Measurements from ENCODE around the gene MAP4K4. TPM values are rescaled to one million over a fixed set of nuclear protein-coding genes. Genes with fewer than 3 reads are reported as not detected.

The MAP4K4 gene
- total and polyA plus RNA-seq, 3 experiments from 2014 or later, result 13.5 to 36.0 (median 30.8) TPM

GRCh38 chr2:101718993-101719571 lies 21.6 kb downstream of the MAP4K4 start:
- peak overlapping the region; percentile 50 for H3K4me3 ChIP-seq (ENCODE audit: low read length)
- H3K36me3 Mint-ChIP-seq, result peaks cover 0 to 2% (median 0%) of the 10 kb centered on the region in 3 donors
- CTCF ChIA-PET, result interaction anchor here (0.6 to 2.5 kb wide), 3 partner anchors 20 to 148 kb away, joined by 3 to 12 read pairs (median 4); no protein-coding TSS in a partner anchor

GRCh38 chr2:101720732-101721131 lies 23.2 kb downstream of the MAP4K4 start:
- Mint-ChIP-seq H3K4me3 (peak overlapping the region in 1 of 7 donors; percentile 6), H3K27ac (peak overlapping the region; percentile 66 to 99 (median 93)), H3K27me3 (no peaks in the 10 kb centered on the region), H3K4me1 (peaks cover 79 to 97% (median 95%) of the 10 kb centered on the region in 3 donors), H3K36me3 (peaks cover 0 to 2% (median 0%) of the 10 kb centered on the region in 3 donors), H3K9me3 (no peaks in the 10 kb centered on the region)
- CTCF ChIA-PET, result no interaction called here
- Histone ChIP-seq H3K27ac (ENCODE audit: low read depth, low read length) (no peak overlapping the region), H3K27me3 (ENCODE audit: insufficient read depth, low read length, poor library complexity, severe bottlenecking) (no peaks in the 10 kb centered on the region), H3K9me3 (ENCODE audit: low read length) (no peaks in the 10 kb centered on the region), H3K36me3 (ENCODE audit: insufficient read depth, low read length) (no peaks in the 10 kb centered on the region), H3K4me1 (ENCODE audit: insufficient read depth, low read length) (peaks cover 98% of the 10 kb centered on the region), H3K4me3 (ENCODE audit: low read length) (no peak overlapping the region)
- POLR2A ChIA-PET, result interaction anchor here (0.8 kb wide), 1 partner anchor 32 kb away, joined by 6 read pairs; no protein-coding TSS in a partner anchor
- no peak for DNase-seq

More at GRCh38 chr2:101718993-101719571, 21.6 kb downstream of the MAP4K4 start:
- Histone ChIP-seq H3K36me3 (ENCODE audit: insufficient read depth, low read length) (no peaks in the 10 kb centered on the region), H3K9me3 (ENCODE audit: low read length) (no peaks in the 10 kb centered on the region), H3K27me3 (ENCODE audit: insufficient read depth, low read length, poor library complexity, severe bottlenecking) (no peaks in the 10 kb centered on the region), H3K27ac (ENCODE audit: low read depth, low read length) (no peak overlapping the region), H3K4me1 (ENCODE audit: insufficient read depth, low read length) (peaks cover 97% of the 10 kb centered on the region)
- Mint-ChIP-seq H3K9me3 (no peaks in the 10 kb centered on the region), H3K27me3 (no peaks in the 10 kb centered on the region), H3K27ac (peak overlapping the region; percentile 78 to 99 (median 94)), H3K4me3 (peak overlapping the region; percentile 0 to 75 (median 57)), H3K4me1 (peaks cover 76 to 94% (median 92%) of the 10 kb centered on the region in 3 donors)
- POLR2A ChIA-PET, result interaction anchor here (1.2 to 1.6 kb wide), 3 partner anchors 15 to 22 kb away, joined by 4 to 8 read pairs (median 4); partner anchors contain the start of gene MAP4K4
- DNase-seq, result peak in 4 of 5 donors; percentile 18 to 69 (median 54)

DNA sequence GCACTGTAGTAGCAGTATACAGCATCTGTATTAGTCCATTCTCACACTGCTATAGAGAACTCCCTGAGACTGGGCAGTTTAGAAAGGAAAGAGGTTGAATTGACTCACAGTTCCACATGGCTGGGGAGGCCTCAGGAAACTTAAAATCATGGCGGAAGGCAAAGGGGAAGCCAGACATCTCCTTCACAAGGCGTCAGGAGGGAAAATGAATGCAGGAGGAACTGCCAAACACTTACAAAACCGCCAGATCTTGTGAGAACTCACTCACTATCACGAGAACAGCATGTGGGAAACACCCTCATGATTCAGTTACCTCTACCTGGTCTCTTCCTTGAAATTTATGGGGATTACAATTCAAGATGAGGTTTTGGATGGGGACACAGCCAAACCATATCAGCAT lies 25.4 kb downstream of the MAP4K4 start:
- Mint-ChIP-seq H3K4me1 (peaks cover 72 to 95% (median 94%) of the 10 kb centered on the region in 3 donors), H3K36me3 (peaks cover 0 to 2% (median 0%) of the 10 kb centered on the region in 3 donors), H3K9me3 (no peaks in the 10 kb centered on the region), H3K27ac (peak overlapping the region in 6 of 8 donors; percentile 9 to 86 (median 23)), H3K27me3 (no peaks in the 10 kb centered on the region), H3K4me3 (no peak overlapping the region)
- POLR2A ChIA-PET, result no interaction called here
- Histone ChIP-seq H3K27ac (ENCODE audit: low read depth, low read length) (no peak overlapping the region), H3K36me3 (ENCODE audit: insufficient read depth, low read length) (no peaks in the 10 kb centered on the region), H3K9me3 (ENCODE audit: low read length) (no peaks in the 10 kb centered on the region), H3K4me3 (ENCODE audit: low read length) (no peak overlapping the region), H3K4me1 (ENCODE audit: insufficient read depth, low read length) (peaks cover 91% of the 10 kb centered on the region), H3K27me3 (ENCODE audit: insufficient read depth, low read length, poor library complexity, severe bottlenecking) (no peaks in the 10 kb centered on the region)
- CTCF ChIA-PET, result no interaction called here
- no peak for DNase-seq

DNA sequence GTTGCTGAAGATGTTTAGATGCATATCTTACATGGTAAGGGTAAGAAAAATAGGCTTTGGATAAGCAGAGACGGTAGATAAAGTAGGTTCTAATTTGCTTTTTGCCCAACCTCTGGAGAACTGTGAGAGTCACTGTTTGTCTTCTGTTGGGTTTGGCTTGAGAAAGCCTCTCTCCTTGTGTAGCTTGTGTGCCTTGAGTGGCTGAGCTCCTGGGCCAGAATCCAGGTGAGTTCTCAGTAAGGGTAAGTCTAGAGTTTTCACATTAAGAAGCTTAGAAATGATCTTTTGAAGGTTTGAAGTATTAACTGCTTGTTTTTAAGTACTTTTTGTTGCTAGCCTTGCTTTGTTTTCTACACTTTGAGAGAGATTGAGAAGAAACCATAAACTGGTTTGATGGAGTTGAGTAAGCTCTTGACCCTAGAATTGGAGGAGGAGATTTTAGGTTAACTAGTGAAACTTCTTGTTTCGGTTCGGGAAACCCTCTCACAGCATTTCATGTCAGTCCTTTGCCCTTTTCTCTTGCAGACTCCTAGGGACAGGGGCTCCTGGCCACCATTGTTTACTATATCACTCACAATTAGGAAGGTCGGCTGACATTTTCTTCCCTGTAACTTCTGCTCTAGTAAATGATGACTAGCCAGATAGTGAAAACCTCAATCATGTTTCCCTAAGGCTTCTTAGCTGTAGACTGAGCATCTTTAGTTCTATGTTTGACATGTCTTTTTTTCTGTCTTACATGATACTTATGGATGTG lies 26.0 kb downstream of the MAP4K4 start:
- Histone ChIP-seq H3K27me3 (ENCODE audit: insufficient read depth, low read length, poor library complexity, severe bottlenecking) (no peaks in the 10 kb centered on the region), H3K27ac (ENCODE audit: low read depth, low read length) (no peak overlapping the region), H3K36me3 (ENCODE audit: insufficient read depth, low read length) (no peaks in the 10 kb centered on the region), H3K4me1 (ENCODE audit: insufficient read depth, low read length) (peaks cover 92% of the 10 kb centered on the region), H3K9me3 (ENCODE audit: low read length) (no peaks in the 10 kb centered on the region), H3K4me3 (ENCODE audit: low read length) (no peak overlapping the region)
- H3K27me3 Mint-ChIP-seq, result no peaks in the 10 kb centered on the region
- DNase-seq, result no peak
- POLR2A ChIA-PET, result no interaction called here
- H3K36me3 Mint-ChIP-seq, result peaks cover 0 to 2% (median 0%) of the 10 kb centered on the region in 3 donors
- peak overlapping the region in 3 of 7 donors; percentile 1 to 13 (median 3) for H3K4me3 Mint-ChIP-seq
- CTCF ChIA-PET, result no interaction called here
- peak overlapping the region in 7 of 8 donors; percentile 0 to 86 (median 61) for H3K27ac Mint-ChIP-seq
- H3K9me3 Mint-ChIP-seq, result no peaks in the 10 kb centered on the region
- H3K4me1 Mint-ChIP-seq, result peaks cover 73 to 94% (median 93%) of the 10 kb centered on the region in 3 donors

DNA sequence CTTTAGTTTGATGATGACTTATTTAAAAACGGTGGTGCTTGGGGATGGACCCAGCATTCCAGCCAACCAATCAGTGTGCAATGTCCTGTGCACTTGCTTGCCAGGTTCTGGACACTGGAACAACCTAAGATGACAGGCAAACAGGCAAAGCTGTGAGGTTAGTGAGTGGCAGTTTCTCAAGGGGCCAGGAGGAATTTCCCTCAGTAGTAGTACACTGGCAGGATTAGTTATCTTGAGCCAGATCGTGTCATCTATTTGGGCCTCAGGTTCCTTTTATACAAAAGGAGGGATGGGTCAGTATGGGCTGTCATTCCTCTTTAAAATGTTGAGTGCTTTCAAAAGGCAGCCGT lies 26.6 kb downstream of the MAP4K4 start:
- Histone ChIP-seq H3K4me1 (ENCODE audit: insufficient read depth, low read length) (peaks cover 92% of the 10 kb centered on the region), H3K36me3 (ENCODE audit: insufficient read depth, low read length) (no peaks in the 10 kb centered on the region), H3K27me3 (ENCODE audit: insufficient read depth, low read length, poor library complexity, severe bottlenecking) (no peaks in the 10 kb centered on the region), H3K4me3 (ENCODE audit: low read length) (no peak overlapping the region), H3K27ac (ENCODE audit: low read depth, low read length) (no peak overlapping the region), H3K9me3 (ENCODE audit: low read length) (no peaks in the 10 kb centered on the region)
- POLR2A ChIA-PET, result no interaction called here
- no peaks in the 10 kb centered on the region for H3K27me3 Mint-ChIP-seq
- peaks cover 72 to 94% (median 93%) of the 10 kb centered on the region in 3 donors for H3K4me1 Mint-ChIP-seq
- DNase-seq, result no peak
- H3K27ac Mint-ChIP-seq, result peak overlapping the region in 6 of 8 donors; percentile 0 to 83 (median 74)
- no peaks in the 10 kb centered on the region for H3K9me3 Mint-ChIP-seq
- CTCF ChIA-PET, result no interaction called here
- peak overlapping the region in 1 of 7 donors; percentile 3 for H3K4me3 Mint-ChIP-seq
- peaks cover 0 to 3% (median 0%) of the 10 kb centered on the region in 3 donors for H3K36me3 Mint-ChIP-seq

- no peaks in the 10 kb centered on the region for H3K27me3 Mint-ChIP-seq
- H3K4me3 ChIP-seq (ENCODE audit: low read length), result no peak overlapping the region
- peak overlapping the region in 2 of 8 donors; percentile 15 to 24 for H3K27ac Mint-ChIP-seq
- no peaks in the 10 kb centered on the region for H3K36me3 ChIP-seq (ENCODE audit: insufficient read depth, low read length)
- no peaks in the 10 kb centered on the region for H3K27me3 ChIP-seq (ENCODE audit: insufficient read depth, low read length, poor library complexity, severe bottlenecking)
- no peaks in the 10 kb centered on the region for H3K9me3 Mint-ChIP-seq
- peaks cover 0 to 4% (median 0%) of the 10 kb centered on the region in 3 donors for H3K36me3 Mint-ChIP-seq
- H3K4me3 Mint-ChIP-seq, result no peak overlapping the region
- peaks cover 92% of the 10 kb centered on the region for H3K4me1 ChIP-seq (ENCODE audit: insufficient read depth, low read length)
- H3K27ac ChIP-seq (ENCODE audit: low read depth, low read length), result no peak overlapping the region
- ChIA-PET POLR2A (no interaction called here), CTCF (interaction anchor here (1.3 to 1.5 kb wide), 2 partner anchors 18 to 100 kb away, joined by 3 read pairs; no protein-coding TSS in a partner anchor)
- DNase-seq, result no peak
- no peaks in the 10 kb centered on the region for H3K9me3 ChIP-seq (ENCODE audit: low read length)
- peaks cover 73 to 94% (median 93%) of the 10 kb centered on the region in 3 donors for H3K4me1 Mint-ChIP-seq
Measured at GRCh38 chr2:101725038-101725437, 27.5 kb downstream of the MAP4K4 start.

- H3K27me3 ChIP-seq (ENCODE audit: insufficient read depth, low read length, poor library complexity, severe bottlenecking), result no peaks in the 10 kb centered on the region
- peak overlapping the region in 1 of 7 donors; percentile 5 for H3K4me3 Mint-ChIP-seq
- CTCF ChIA-PET, result interaction anchor here (1.2 to 1.5 kb wide), 4 partner anchors 18 to 307 kb away, joined by 3 to 5 read pairs (median 4); no protein-coding TSS in a partner anchor
- H3K9me3 ChIP-seq (ENCODE audit: low read length), result no peaks in the 10 kb centered on the region
- H3K4me1 ChIP-seq (ENCODE audit: insufficient read depth, low read length), result peaks cover 92% of the 10 kb centered on the region
- H3K36me3 Mint-ChIP-seq, result peaks cover 0 to 7% (median 0%) of the 10 kb centered on the region in 3 donors
- H3K27ac ChIP-seq (ENCODE audit: low read depth, low read length), result no peak overlapping the region
- peak overlapping the region in 4 of 8 donors; percentile 27 to 85 (median 38) for H3K27ac Mint-ChIP-seq
- H3K4me3 ChIP-seq (ENCODE audit: low read length), result no peak overlapping the region
- H3K27me3 Mint-ChIP-seq, result no peaks in the 10 kb centered on the region
- POLR2A ChIA-PET, result interaction anchor here (0.5 to 0.6 kb wide), 2 partner anchors 18 to 103 kb away, joined by 3 to 4 read pairs; no protein-coding TSS in a partner anchor
- no peaks in the 10 kb centered on the region for H3K36me3 ChIP-seq (ENCODE audit: insufficient read depth, low read length)
- no peaks in the 10 kb centered on the region for H3K9me3 Mint-ChIP-seq
- DNase-seq, result peak in 2 of 5 donors; percentile 20 to 33
- H3K4me1 Mint-ChIP-seq, result peaks cover 72 to 95% (median 91%) of the 10 kb centered on the region in 3 donors
Measured at GRCh38 chr2:101725515-101726192, 28.1 kb downstream of the MAP4K4 start.

Data from CD8-positive, alpha-beta memory T cell (primary cell).